ENCODE measurements around the gene SYCP3.

The SYCP3 gene

DNA sequence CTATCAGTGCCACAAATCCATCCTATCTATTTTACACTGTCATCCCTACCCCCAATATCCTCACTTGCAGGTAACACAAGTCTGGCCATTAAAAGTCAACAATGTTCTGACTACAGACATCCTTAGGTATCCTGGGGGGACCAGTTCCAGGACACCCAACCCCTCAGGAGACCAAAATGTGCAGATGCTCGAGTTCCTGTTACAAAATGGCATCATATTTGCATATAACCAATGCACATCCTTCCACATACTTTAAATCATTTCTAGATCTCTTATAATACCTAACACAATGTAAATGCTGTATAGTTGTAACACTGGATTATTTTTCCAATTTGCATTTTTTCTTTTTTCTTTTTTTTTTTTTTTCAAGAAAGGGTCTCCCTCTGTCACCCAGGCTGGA lies 6.9 kb downstream of the SYCP3 start:
- no peak overlapping the region for H3K27ac ChIP-seq
- no peaks in the 10 kb centered on the region for H3K9me3 ChIP-seq
- TF ChIP-seq, protein P1, sequence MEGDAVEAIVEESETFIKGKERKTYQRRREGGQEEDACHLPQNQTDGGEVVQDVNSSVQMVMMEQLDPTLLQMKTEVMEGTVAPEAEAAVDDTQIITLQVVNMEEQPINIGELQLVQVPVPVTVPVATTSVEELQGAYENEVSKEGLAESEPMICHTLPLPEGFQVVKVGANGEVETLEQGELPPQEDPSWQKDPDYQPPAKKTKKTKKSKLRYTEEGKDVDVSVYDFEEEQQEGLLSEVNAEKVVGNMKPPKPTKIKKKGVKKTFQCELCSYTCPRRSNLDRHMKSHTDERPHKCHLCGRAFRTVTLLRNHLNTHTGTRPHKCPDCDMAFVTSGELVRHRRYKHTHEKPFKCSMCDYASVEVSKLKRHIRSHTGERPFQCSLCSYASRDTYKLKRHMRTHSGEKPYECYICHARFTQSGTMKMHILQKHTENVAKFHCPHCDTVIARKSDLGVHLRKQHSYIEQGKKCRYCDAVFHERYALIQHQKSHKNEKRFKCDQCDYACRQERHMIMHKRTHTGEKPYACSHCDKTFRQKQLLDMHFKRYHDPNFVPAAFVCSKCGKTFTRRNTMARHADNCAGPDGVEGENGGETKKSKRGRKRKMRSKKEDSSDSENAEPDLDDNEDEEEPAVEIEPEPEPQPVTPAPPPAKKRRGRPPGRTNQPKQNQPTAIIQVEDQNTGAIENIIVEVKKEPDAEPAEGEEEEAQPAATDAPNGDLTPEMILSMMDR (IDR thresholded peaks at IDR 0.05) = no peak
- H3K27me3 ChIP-seq = no peaks in the 10 kb centered on the region
- no peaks in the 10 kb centered on the region for H3K4me1 ChIP-seq
- DNase-seq = no peak
- intact Hi-C loops (cut with DNase I; ENCODE audit: low total_unique reads) = no loop called here
- peaks cover 18 to 40% (median 34%) of the 10 kb centered on the region in 3 donors for H3K36me3 ChIP-seq
- H3K4me3 ChIP-seq = no peak overlapping the region

DNA sequence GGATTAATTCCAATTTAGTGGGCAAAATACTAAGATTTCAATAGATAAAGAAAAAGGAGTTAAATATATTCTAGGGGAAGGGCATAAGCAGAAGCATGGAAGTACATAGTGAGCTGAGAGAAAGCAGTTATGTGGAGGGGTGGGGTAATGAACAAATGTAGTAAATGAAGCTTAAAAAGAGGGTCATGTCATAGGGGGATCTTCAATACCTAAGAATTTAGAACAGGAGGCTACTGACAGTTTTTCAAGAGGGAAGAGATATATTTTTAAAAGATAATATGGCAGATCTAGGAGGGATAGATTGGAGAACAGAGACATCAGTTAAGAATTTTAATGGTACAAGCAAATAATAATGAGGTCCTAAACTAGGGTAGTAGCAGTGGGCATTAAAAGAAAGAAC lies 9.4 kb downstream of the SYCP3 start:
- H3K27me3 ChIP-seq = no peaks in the 10 kb centered on the region
- no peaks in the 10 kb centered on the region for H3K9me3 ChIP-seq
- H3K27ac ChIP-seq = no peak overlapping the region
- peaks cover 9 to 52% (median 48%) of the 10 kb centered on the region in 3 donors for H3K36me3 ChIP-seq
- TF ChIP-seq, protein P1 (IDR thresholded peaks at IDR 0.05) = no peak
- H3K4me1 ChIP-seq = no peaks in the 10 kb centered on the region
- DNase-seq = no peak
- intact Hi-C loops (cut with DNase I; ENCODE audit: low total_unique reads) = no loop called here
- no peak overlapping the region for H3K4me3 ChIP-seq

DNA sequence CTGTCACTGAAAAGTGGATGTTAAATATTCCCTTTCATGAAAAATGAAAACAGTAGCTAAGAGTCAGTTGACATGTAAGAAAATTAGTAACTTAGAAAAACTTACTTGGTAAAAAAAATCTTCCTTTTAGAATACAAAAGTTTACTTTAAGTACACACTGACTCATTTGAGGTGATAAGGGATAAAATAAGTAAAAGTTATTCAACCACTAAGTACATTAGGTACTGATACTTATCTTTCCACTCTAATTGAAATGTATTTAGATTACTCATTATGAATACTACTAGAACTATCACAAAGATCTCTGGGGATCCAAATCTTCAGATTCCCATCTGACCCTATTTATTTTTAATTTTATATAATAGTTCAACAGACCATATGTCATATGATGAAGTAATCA lies 12.2 kb downstream of the SYCP3 start:
- Histone ChIP-seq H3K4me3 (no peak overlapping the region), H3K36me3 (peaks cover 17 to 57% (median 46%) of the 10 kb centered on the region in 3 donors), H3K4me1 (no peaks in the 10 kb centered on the region), H3K27ac (no peak overlapping the region), H3K27me3 (no peaks in the 10 kb centered on the region), H3K9me3 (no peaks in the 10 kb centered on the region)
- TF ChIP-seq, protein P1 (IDR thresholded peaks at IDR 0.05) = no peak
- no peak for DNase-seq
- intact Hi-C loops (cut with DNase I; ENCODE audit: low total_unique reads) = no loop called here

DNA sequence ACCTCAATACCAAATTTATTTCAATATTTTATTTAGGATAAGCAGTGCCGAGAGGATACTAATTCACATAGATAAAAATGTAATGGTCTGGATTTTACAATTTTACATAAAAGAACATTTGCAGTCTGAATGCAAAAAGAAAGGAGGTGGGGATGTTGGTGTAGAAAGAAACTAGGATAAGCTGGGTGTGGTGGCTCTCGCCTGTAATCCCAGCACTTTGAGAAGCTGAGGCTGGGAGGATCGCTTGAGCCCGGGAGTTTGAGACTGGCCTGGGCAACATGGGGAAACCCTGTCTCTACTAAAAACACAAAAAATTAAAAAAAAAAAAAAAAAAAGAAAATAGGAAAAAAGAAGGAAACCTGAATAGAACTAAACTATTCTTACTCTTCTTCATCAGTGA lies 16.9 kb downstream of the SYCP3 start:
- TF ChIP-seq, protein P1 (IDR thresholded peaks at IDR 0.05) = no peak
- Histone ChIP-seq H3K36me3 (peaks cover 8 to 54% (median 28%) of the 10 kb centered on the region in 3 donors), H3K9me3 (no peaks in the 10 kb centered on the region), H3K27me3 (no peaks in the 10 kb centered on the region), H3K4me1 (no peaks in the 10 kb centered on the region), H3K4me3 (no peak overlapping the region), H3K27ac (no peak overlapping the region)
- DNase-seq = no peak
- intact Hi-C loops (cut with DNase I; ENCODE audit: low total_unique reads) = no loop called here

DNA sequence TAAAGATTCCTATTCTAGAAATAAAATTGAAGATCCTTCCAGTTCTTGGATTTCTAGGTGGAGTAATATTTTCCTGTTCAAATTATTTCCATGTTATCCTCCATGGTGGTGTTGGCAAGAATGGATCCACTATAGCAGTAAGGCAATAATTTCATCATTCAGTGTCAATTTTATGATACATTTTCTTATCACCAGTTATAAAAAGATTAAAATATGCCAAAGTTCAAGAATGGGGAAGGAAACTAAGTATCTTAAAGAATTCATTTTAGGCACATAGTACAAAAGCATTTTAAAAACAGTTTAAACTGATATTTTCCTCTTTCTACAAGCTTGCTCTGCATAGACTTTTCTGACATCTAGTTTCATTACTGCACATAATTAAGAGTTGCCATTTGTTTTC lies 19.1 kb downstream of the SYCP3 start:
- intact Hi-C loops (cut with DNase I; ENCODE audit: low total_unique reads) = no loop called here
- H3K36me3 ChIP-seq = peaks cover 8 to 37% (median 19%) of the 10 kb centered on the region in 3 donors
- H3K27ac ChIP-seq = no peak overlapping the region
- H3K4me3 ChIP-seq = no peak overlapping the region
- DNase-seq = no peak
- TF ChIP-seq, protein P1 (IDR thresholded peaks at IDR 0.05) = no peak
- no peaks in the 10 kb centered on the region for H3K9me3 ChIP-seq
- H3K4me1 ChIP-seq = no peaks in the 10 kb centered on the region
- no peaks in the 10 kb centered on the region for H3K27me3 ChIP-seq

- Histone ChIP-seq H3K27ac (no peak overlapping the region), H3K9me3 (no peaks in the 10 kb centered on the region), H3K36me3 (peaks cover 8 to 32% (median 13%) of the 10 kb centered on the region in 3 donors), H3K4me1 (no peaks in the 10 kb centered on the region), H3K4me3 (no peak overlapping the region), H3K27me3 (no peaks in the 10 kb centered on the region)
- intact Hi-C loops (cut with DNase I; ENCODE audit: low total_unique reads) = no loop called here
- TF ChIP-seq, protein P1 (IDR thresholded peaks at IDR 0.05) = no peak
- no peak for DNase-seq
Measured at GRCh38 chr12:101719566-101719965, 19.7 kb downstream of the SYCP3 start.
